SU-DHL-6 (cell line): Measurements from ENCODE around the gene JTB.
A peak's percentile ranks its signal among the peaks of the same experiment; 100 is the strongest.
"Not testable (repeated sequence)": the region's sequence is repeated elsewhere in the genome, so short reads cannot be mapped to it uniquely, and the experiment has no call there.

Experiments
- H2AFZ ChIP-seq: fragments of 200-600 bp; sonication (generic); 2 replicates; pipeline ENCODE4 v1.6.1; 2014; ENCODE audit warnings: low read depth, mild to moderate bottlenecking, moderate library complexity, mixed read lengths, antibody characterized with exemption, low read length; ENCODE audit not compliant: severe bottlenecking
- H3F3A ChIP-seq: fragments of 200-600 bp; shearing (Covaris generic); 2 replicates; pipeline ENCODE4 v1.6.0; 2016; ENCODE audit warnings: antibody characterized with exemption, mild to moderate bottlenecking; ENCODE audit not compliant: insufficient read depth
- H3K27ac ChIP-seq: fragments of 200-600 bp; sonication (generic); 2 replicates; pipeline ENCODE4 v1.5.1; 2016; ENCODE audit warnings: low read depth, mild to moderate bottlenecking, low read length, moderate library complexity, mixed read lengths
- H3K27me3 ChIP-seq: fragments of 200-600 bp; sonication (generic), shearing (Covaris generic); 2 replicates; pipeline ENCODE4 v1.6.0; 2014; ENCODE audit warnings: mild to moderate bottlenecking, low read length
- H3K36me3 ChIP-seq: fragments of 200-600 bp; sonication (generic); 2 replicates; pipeline ENCODE4 v1.6.1; 2014; ENCODE audit warnings: mild to moderate bottlenecking, low read length, mixed read lengths
- H3K4me2 ChIP-seq: fragments of 300-600, 200-600 bp; shearing (Covaris generic), sonication (generic); 2 replicates; pipeline ENCODE4 v1.6.0; 2014; ENCODE audit warnings: low read length, low read depth, mild to moderate bottlenecking; ENCODE audit not compliant: poor library complexity, severe bottlenecking
- H3K4me3 ChIP-seq: fragments of 200-600 bp; sonication (generic); 2 replicates; pipeline ENCODE4 v1.5.1; 2014; ENCODE audit warnings: antibody characterized with exemption, low read length, mild to moderate bottlenecking, mixed read lengths; ENCODE audit not compliant: insufficient read depth, poor library complexity, severe bottlenecking
- H3K79me2 ChIP-seq: fragments of 200-600 bp; sonication (generic); 2 replicates; pipeline ENCODE4 v1.6.1; 2014; ENCODE audit warnings: mild to moderate bottlenecking, low read length, moderate library complexity; ENCODE audit not compliant: insufficient read depth
- H3K9ac ChIP-seq: fragments of 200-600 bp; sonication (generic); 2 replicates; pipeline ENCODE4 v1.7.0; 2014; ENCODE audit warnings: mild to moderate bottlenecking, low read length
- H3K9me2 ChIP-seq: fragments of 200-600 bp; sonication (generic); replicated peaks from 2 replicates; pipeline ENCODE4 v1.6.1; 2014; ENCODE audit warnings: low read length; ENCODE audit not compliant: insufficient read depth
- H3K9me3 ChIP-seq: fragments of 200-600 bp; sonication (generic); 2 replicates; pipeline ENCODE4 v1.6.1; 2014; ENCODE audit warnings: low read length, mixed read lengths; ENCODE audit not compliant: insufficient read depth
- H4K20me1 ChIP-seq: fragments of 200-600 bp; sonication (generic); 2 replicates; pipeline ENCODE4 v1.6.1; 2014; ENCODE audit warnings: low read depth, mild to moderate bottlenecking, antibody characterized with exemption, low read length, moderate library complexity, mixed read lengths
- CTCF ChIP-seq: fragments of 200-600 bp; sonication (generic); IDR thresholded peaks from one replicate; pipeline ENCODE4 v1.5.1; 2017; ENCODE audit warnings: antibody characterized with exemption, mild to moderate bottlenecking, low read length, moderate library complexity; ENCODE audit not compliant: insufficient read depth, poor library complexity, severe bottlenecking
- EZH2phosphoT487 ChIP-seq: fragments of 200-600 bp; sonication (generic), shearing (Covaris generic); conservative IDR thresholded peaks from 2 replicates; pipeline ENCODE4 v1.6.1; 2018; ENCODE audit warnings: mild to moderate bottlenecking, antibody characterized with exemption, low read length, moderate library complexity, mixed read lengths

Gene JTB

GRCh38 chr1:153984123-153984894 is 6.8 kb upstream of the JTB start:
- Histone ChIP-seq H3K36me3 (no peaks in the 10 kb centered on the region), H3K4me3 (no peak overlapping the region), H3K4me2 (no peak overlapping the region), H4K20me1 (no peaks in the 10 kb centered on the region), H3K27ac (no peak overlapping the region), H3F3A (0 out of 2 replicates have a peak, but pooled peaks cover 4% of the 10 kb centered on the region), H3K9ac (no peak overlapping the region), H3K9me3 (no peaks in the 10 kb centered on the region), H2AFZ (no peak overlapping the region), H3K79me2 (no peaks in the 10 kb centered on the region), H3K27me3 (no peaks in the 10 kb centered on the region), H3K9me2 (no peaks in the 10 kb centered on the region)
- TF ChIP-seq EZH2phosphoT487 (no peak), CTCF (no peak)

GRCh38 chr1:153981735-153982134 is 4.3 kb upstream of the JTB start:
- not testable (repeated sequence) for H3K9me3 ChIP-seq, H3K4me2 ChIP-seq, H3K27ac ChIP-seq, H2AFZ ChIP-seq, H3K9me2 ChIP-seq, H3K4me3 ChIP-seq, H3F3A ChIP-seq, H3K79me2 ChIP-seq, H3K9ac ChIP-seq, H3K27me3 ChIP-seq, H4K20me1 ChIP-seq, H3K36me3 ChIP-seq

- H3K36me3 ChIP-seq, H2AFZ ChIP-seq, H3K27ac ChIP-seq, H3K27me3 ChIP-seq, H3F3A ChIP-seq, H4K20me1 ChIP-seq, H3K4me3 ChIP-seq, H3K9me3 ChIP-seq, H3K9me2 ChIP-seq: not testable (repeated sequence)
- Histone ChIP-seq H3K9ac (peak overlapping the region; percentile 93; the same call in 1 of the 2 replicates), H3K79me2 (peaks cover 21% of the 10 kb centered on the region), H3K4me2 (peak overlapping the region; percentile 92)
Measured at GRCh38 chr1:153979091-153979490, 1.6 kb upstream of the JTB start.

GRCh38 chr1:153978274-153978909 is 918 bp upstream of the JTB start:
- Histone ChIP-seq H3K9ac (peak overlapping the region; percentile 93), H3K36me3 (no peaks in the 10 kb centered on the region; the same call in 1 of the 2 replicates), H2AFZ (peak overlapping the region; percentile 97), H4K20me1 (no peaks in the 10 kb centered on the region), H3K9me2 (no peaks in the 10 kb centered on the region), H3K27ac (peak overlapping the region; percentile 68; the same call in 1 of the 2 replicates), H3K9me3 (no peaks in the 10 kb centered on the region), H3F3A (0 out of 2 replicates have a peak, but pooled peaks cover 6% of the 10 kb centered on the region), H3K4me2 (peak overlapping the region; percentile 92), H3K27me3 (no peaks in the 10 kb centered on the region), H3K79me2 (peaks cover 21% of the 10 kb centered on the region), H3K4me3 (peak overlapping the region; percentile 92)
- TF ChIP-seq EZH2phosphoT487: no peak
- no peak for TF ChIP-seq CTCF
